NCI-H2029 treated with DMSO at 0.1 percent for 48 hours (cell line): ENCODE results near the gene SPEN.
"Not testable (repeated sequence)": the region's sequence is repeated elsewhere in the genome, so short reads cannot be mapped to it uniquely, and the experiment has no call there.

ENCODE experiments used
- DNase-seq: peaks from one replicate; lab custom pipeline; 2025; lab: John Stamatoyannopoulos, UW

Gene SPEN

GRCh38 chr1:15900662-15901279 is 53.3 kb downstream of the SPEN start:
- DNase-seq = no peak

DNA sequence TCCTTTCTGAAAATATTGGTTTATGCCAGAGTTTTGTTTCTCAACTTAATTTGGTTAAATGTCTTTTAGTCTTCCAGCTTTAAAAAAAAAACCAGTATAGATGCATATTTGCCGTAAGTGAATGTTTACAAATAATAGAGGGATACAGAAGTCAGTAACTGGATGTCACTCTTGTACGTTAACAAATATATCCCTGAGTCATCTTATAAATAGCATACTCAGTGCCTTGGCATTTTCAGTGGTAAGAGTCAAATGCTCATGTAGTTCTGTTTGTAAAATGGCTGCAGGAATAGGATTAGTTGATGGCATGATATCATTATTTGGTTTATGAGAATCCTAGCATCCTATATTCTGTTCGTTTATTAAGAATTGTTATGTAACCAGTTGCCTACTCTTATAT is 55.4 kb downstream of the SPEN start:
- no peak for DNase-seq

DNA sequence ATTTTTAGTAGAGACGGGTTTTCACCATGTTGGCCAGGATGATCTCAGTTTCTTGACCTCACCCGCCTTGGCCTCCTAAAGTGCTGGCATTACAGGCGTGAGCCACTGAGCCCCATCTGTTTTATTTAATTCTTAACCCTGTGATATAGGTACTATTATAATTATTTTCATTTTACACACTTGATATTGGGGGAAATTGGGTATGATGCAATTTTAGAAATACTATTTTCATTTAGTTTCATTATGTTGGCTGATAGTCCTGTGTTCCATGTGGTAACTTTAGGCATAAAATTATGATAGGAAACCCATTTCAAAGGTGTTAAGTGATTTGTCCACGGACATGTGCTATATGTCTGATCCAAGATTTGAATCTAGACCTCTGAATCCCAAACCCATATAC is 61.1 kb downstream of the SPEN start:
- DNase-seq = no peak

DNA sequence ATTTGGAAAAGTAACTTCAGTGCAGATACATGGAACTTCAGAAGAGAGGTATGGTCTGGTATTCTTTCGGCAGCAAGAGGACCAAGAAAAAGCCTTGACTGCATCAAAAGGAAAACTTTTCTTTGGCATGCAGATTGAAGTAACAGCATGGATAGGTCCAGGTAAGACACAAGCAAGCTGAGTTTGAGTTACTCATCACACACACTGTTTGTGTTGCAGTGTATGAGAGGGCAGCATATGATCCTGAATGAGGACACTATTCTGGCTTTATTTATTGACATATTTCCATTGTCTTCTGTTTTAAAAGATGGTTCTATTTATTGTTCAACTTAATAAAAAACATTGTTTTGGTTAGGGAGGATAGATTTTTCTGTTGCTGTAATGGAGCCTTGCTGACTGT is 63.6 kb downstream of the SPEN start:
- DNase-seq = no peak

DNA sequence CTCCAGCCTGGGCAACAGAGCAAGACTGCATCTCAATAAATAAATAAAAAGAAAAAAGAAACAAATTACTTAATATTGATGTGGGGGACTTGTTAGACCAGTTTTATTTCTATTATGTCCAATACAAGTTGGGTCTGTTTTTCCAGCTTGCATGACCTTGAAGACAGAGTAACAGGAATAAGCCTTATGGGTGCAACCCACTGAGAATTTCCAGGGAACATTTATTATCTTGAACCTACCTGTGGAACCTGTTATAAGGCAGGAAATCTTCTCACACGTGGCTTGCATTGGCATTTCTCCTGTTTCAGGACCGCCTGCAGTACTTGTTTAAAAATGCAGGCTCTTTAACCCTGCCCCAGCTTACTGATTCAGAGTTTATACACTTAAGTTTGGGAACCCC is 64.4 kb downstream of the SPEN start:
- DNase-seq = no peak

DNA sequence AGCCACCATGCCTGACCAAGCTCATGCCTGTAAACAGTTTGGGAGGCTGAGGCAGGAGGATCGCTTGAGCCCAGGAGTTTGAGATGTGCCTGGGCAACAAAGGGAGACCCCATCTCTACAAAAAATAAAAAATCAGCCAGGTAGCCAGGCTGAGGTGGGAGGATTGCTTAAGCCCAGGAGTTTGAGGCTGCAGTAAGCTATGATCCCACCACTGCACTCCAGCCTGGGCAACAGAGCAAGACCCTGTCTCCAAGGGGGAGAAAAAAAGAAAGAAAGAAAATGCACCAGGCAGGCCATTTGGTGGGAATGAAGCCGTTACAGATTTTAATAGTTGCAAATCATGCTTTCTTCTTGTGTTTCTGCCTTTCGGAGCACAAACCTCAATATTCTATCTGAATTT is 66.1 kb downstream of the SPEN start:
- DNase-seq = not testable (repeated sequence)

DNA sequence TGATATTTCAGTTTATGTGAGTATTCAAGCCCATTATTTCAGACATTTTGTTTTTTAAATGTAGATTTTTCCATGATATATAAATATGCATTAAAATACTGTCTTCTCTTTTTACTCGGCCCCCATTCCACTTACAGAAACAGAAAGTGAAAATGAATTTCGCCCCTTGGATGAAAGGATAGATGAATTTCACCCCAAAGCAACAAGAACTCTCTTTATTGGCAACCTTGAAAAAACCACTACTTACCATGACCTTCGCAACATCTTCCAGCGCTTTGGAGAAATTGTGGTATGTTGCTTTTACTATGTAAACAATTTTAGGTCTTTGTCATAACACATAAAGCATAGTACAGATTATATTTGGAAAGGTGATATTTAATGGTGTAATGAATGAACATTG is 68.5 kb downstream of the SPEN start:
- DNase-seq = no peak

- DNase-seq = no peak
Observed at GRCh38 chr1:15916417-15916816, 68.9 kb downstream of the SPEN start.

- no peak for DNase-seq
Observed at GRCh38 chr1:15916916-15917315, 69.4 kb downstream of the SPEN start.

DNA sequence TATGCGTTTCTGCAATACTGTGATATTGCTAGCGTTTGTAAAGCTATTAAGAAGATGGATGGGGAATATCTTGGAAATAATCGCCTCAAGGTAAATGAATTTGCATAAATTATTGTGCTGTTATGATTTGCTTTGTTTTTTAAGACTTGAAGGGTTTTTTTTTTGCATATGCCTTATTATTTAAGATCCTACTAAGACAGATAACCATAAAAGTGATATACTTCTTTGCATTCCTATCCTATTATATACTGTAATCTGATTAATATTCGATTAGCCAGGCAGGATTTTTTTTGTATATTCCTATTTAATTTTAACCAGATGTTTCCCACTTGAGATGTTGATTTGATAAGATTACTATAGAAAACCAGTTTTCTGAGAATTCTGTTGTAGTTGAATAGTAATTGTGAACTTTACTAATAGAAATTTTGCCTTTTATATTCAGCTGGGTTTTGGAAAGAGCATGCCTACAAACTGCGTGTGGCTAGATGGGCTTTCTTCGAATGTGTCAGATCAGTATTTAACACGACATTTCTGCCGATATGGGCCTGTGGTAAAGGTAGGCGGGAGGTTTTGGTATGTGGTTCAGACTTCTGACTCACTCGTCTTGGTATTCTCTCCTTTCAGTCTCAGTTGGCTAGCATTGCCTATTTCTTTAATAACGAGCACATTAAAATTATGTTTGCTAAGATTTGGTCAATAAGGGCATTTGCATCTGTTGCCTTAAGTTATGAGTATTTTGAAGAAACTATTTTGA is 71.6 kb downstream of the SPEN start:
- no peak for DNase-seq

DNA sequence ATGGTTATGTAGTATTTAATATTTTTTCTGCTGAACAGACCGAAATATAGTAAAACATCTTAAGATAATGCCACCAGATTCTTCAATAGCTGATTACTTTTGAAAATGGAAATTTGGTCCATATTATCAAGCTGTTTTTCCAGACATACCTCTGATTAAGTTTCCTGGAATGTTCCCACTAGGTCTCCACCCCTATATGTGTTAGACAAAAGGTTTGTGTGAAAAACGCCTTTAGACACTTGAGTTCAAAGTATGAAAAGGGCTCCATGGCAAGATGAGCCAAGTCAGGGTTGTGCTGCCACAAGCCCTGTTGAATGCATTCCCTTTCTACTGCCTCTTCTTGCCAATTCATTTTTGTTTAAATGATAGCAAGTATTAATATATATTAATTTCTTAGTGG is 75.7 kb downstream of the SPEN start:
- no peak for DNase-seq

DNA sequence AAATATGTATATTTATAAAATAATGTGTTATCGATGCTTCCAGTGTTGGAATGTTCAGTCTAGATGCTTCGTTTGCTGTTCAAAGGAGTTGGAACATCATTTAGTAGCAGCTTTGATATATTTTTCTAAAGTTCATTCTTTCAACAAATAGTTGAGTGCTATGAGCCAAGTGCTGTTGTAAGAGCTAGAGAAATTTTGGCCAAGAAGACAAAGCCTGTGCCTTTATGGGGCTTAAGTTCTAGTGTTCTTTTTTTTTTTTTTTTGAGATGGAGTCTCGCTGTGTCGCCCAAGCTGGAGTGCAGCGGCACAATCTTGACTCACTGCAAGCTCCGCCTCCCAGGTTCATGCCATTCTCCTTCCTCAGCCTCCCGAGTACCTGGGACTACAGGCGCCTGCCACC is 78.9 kb downstream of the SPEN start:
- not testable (repeated sequence) for DNase-seq

DNA sequence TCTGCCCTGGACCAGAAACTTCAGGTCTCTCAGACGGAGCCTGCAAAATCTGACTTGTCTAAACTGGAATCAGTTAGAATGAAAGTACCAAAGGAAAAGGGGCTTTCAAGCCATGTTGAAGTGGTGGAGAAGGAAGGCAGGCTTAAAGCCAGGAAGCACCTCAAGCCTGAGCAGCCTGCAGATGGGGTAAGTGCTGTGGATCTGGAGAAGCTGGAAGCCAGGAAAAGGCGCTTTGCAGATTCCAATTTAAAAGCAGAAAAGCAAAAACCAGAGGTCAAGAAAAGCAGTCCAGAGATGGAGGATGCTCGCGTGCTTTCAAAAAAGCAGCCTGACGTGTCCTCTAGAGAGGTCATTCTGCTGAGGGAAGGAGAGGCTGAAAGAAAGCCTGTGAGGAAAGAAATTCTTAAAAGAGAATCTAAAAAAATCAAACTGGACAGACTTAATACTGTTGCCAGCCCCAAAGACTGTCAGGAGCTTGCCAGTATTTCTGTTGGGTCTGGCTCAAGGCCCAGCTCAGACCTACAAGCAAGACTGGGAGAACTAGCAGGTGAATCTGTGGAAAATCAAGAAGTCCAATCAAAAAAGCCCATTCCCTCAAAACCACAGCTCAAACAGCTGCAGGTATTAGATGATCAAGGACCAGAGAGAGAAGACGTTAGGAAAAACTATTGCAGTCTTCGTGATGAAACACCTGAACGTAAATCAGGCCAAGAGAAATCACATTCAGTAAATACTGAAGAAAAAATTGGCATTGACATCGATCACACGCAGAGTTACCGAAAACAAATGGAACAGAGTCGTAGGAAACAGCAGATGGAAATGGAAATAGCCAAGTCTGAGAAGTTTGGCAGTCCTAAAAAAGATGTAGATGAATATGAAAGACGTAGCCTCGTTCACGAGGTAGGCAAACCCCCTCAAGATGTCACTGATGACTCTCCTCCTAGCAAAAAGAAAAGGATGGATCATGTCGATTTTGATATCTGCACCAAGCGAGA is 81.8 kb downstream of the SPEN start:
- DNase-seq = no peak

GRCh38 chr1:15931401-15931800 is 83.9 kb downstream of the SPEN start:
- no peak for DNase-seq

- no peak for DNase-seq
Observed at GRCh38 chr1:15931884-15932283, 84.4 kb downstream of the SPEN start.

DNA sequence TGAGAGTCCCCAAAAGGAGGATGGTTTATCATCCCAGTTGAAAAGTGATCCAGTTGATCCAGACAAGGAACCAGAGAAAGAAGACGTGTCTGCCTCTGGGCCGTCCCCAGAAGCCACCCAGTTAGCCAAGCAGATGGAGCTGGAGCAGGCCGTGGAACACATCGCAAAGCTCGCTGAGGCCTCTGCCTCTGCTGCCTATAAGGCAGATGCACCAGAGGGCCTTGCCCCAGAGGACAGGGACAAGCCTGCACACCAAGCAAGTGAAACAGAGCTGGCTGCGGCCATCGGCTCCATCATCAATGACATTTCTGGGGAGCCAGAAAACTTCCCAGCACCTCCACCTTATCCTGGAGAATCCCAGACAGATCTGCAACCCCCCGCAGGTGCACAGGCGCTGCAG is 85.1 kb downstream of the SPEN start:
- DNase-seq = no peak

GRCh38 chr1:15933684-15934083 is 86.2 kb downstream of the SPEN start:
- DNase-seq = no peak

- no peak for DNase-seq
Observed at GRCh38 chr1:15934211-15935055, 86.9 kb downstream of the SPEN start.

- DNase-seq = no peak
Observed at GRCh38 chr1:15935056-15935950, 87.8 kb downstream of the SPEN start.

- DNase-seq = no peak
Observed at GRCh38 chr1:15936025-15936424, 88.5 kb downstream of the SPEN start.

GRCh38 chr1:15937146-15937545 is 89.6 kb downstream of the SPEN start:
- no peak for DNase-seq
